ENCODE results near the gene UBL3.

Gene UBL3

DNA sequence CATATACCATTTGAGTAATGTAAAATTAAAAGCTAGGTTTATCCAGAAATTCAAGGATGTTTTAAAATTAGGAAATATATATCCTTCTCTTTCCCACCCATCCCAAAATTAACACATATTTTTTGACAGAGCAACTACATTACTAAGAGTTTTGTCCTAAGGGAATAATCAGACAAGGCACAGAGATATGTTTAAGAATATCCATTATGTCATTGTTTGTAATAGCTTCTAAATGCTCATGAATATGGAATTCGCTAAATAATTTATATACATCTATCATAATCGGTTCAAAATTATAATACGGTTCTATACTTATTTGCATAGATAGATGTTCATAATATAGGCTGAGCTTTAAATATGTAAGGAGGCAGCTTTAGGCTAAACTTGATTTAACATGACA is 9.8 kb downstream of the UBL3 start:
- H3K4me3 ChIP-seq (ENCODE audit: low read length): no peak overlapping the region
- no peak for DNase-seq (ENCODE audit: low read depth)
- TF ChIP-seq, protein P1, sequence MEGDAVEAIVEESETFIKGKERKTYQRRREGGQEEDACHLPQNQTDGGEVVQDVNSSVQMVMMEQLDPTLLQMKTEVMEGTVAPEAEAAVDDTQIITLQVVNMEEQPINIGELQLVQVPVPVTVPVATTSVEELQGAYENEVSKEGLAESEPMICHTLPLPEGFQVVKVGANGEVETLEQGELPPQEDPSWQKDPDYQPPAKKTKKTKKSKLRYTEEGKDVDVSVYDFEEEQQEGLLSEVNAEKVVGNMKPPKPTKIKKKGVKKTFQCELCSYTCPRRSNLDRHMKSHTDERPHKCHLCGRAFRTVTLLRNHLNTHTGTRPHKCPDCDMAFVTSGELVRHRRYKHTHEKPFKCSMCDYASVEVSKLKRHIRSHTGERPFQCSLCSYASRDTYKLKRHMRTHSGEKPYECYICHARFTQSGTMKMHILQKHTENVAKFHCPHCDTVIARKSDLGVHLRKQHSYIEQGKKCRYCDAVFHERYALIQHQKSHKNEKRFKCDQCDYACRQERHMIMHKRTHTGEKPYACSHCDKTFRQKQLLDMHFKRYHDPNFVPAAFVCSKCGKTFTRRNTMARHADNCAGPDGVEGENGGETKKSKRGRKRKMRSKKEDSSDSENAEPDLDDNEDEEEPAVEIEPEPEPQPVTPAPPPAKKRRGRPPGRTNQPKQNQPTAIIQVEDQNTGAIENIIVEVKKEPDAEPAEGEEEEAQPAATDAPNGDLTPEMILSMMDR (conservative IDR thresholded peaks at IDR 0.05; ENCODE audit: low read depth, low read length): no peak

DNA sequence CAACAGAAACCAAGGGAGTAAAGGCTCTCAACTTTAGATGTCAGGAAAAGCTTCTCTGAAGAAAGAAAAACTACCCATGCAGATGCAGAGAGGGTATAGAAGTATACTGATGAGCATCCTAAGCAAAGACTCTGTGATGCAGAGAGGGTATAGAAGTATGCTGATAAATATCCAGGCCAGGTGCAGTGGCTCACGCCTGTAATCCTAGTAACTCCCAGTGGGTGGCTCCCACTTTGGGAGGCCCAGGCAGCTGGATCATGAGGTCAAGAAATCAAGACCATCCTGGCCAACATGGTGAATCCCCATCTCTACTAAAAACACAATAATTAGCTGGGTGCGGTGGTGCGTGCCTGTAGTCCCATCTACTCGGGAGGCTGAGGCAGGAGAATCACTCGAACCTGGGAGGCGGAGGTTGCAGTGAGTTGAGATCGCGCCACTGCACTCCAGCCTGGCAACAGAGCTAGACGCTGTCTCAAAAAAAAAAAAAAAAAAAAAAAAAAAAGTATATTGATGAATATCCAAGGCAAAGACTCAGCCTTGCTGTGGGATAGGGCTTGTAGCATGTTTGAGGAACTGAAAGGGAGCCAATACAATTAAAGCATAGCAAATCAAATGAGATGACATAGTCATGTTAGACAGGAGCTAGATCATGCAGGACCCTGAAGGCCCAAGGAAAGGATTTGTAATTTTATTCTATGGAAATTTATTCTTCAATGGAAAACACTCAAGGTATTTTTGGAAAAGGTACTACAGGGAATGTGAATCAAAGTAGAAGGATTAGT is 14.9 kb downstream of the UBL3 start:
- no peak overlapping the region for H3K4me3 ChIP-seq (ENCODE audit: low read length)
- TF ChIP-seq, protein P1 (conservative IDR thresholded peaks at IDR 0.05; ENCODE audit: low read depth, low read length): peak; percentile 7
- DNase-seq (ENCODE audit: low read depth): no peak

DNA sequence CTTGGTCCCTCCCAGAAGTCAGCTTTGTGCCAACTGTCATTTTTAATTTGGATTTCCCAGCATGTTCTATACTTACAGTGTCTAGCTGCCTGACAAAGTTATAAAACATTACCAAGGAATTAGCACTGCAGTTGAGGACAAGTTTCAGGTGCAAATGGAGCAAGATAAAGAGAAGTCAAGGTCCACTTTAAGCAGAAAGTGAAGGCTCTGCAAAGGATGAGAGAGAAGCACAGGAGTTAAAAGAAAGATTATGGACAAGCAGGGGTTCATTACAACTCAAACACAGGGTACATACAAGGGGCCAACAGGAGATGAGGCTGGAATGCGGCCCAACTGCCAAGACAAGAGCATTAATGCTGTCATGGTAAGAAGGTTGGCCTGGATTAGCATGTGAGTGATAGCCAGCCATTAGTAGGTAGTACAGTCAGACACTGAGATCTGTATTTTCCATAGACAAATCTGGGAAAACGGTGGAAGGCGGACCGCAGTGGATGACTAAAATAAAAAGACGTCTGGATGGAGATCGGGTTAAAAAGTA is 17.6 kb downstream of the UBL3 start:
- no peak overlapping the region for H3K4me3 ChIP-seq (ENCODE audit: low read length)
- TF ChIP-seq, protein P1 (conservative IDR thresholded peaks at IDR 0.05; ENCODE audit: low read depth, low read length): no peak
- DNase-seq (ENCODE audit: low read depth): no peak

DNA sequence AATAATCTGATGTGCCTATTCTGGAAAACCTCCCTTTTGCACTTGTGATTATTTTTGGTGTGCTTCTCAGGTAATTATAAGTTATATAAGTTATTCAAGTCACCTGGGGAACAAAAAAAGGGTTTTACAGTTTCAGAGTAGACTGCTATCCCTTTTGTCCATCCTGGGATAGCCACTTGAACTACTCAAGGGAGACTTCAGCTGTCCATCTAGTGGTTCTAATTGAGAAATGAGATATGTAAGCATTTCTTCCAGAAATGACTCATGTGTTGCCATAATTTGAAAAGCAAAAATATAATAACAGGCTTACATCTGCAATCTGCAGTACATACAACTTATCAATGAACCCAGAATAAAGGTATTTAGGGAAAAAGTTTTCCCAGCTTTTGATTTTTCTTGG is 20.4 kb downstream of the UBL3 start:
- TF ChIP-seq, protein P1 (conservative IDR thresholded peaks at IDR 0.05; ENCODE audit: low read depth, low read length): no peak
- no peak overlapping the region for H3K4me3 ChIP-seq (ENCODE audit: low read length)
- DNase-seq (ENCODE audit: low read depth): no peak

DNA sequence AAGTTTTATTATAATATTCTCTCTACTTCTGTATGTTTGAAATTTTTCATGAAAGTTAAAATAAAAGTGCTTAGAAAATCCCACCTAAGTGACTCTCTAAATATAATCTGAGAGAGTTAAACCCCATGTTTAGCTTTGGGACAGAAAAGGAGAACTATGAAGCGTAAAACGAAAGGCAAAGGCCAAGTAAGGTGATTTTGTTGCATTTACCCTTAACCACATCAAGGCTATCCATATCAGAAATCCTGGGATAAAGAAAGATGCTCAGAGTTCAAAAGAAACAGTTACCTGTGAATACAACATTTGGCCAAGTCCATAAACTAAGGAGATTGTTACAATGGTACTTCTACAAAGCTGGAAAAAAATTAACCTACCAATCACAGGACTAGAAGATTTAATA is 31.3 kb downstream of the UBL3 start:
- DNase-seq (ENCODE audit: low read depth): no peak
- TF ChIP-seq, protein P1 (conservative IDR thresholded peaks at IDR 0.05; ENCODE audit: low read depth, low read length): no peak
- no peak overlapping the region for H3K4me3 ChIP-seq (ENCODE audit: low read length)

DNA sequence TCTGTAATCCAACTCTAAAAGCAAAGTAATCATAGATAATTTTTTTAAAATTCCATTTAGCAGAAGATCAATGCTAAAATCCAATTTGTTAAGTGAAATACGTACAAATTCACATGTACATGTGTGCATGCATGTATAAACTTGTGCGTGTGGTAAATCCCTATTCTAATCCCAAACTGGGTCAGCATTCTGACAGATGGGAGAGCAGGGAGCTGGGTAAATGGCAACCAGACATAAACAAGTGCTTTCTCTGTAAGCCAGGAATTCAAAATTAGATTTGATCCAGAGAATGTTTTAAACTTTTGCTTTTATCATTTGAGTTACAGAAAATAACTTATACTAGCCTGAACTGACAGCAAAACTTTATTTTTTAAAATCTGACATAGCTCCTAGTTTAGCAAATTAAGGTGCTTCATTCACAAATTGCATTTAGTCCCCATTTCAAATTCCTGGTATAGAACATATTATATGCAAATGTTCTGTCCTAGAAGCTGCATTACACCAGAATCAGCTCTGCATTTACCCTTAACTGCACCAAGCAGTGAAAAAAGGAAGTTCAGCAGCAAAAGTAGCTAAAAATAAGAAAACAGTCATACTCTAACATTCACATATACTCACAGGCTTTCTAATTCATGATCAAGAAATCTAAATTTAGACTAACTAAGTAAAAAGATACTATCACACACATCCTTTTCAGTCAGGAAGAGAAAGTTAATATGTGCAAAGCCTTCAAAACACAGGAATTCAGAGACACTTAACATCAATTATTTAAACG is 32.6 kb downstream of the UBL3 start:
- no peak for DNase-seq (ENCODE audit: low read depth)
- no peak overlapping the region for H3K4me3 ChIP-seq (ENCODE audit: low read length)
- TF ChIP-seq, protein P1 (conservative IDR thresholded peaks at IDR 0.05; ENCODE audit: low read depth, low read length): no peak
